ENCODE measurements around the gene AGAP1.

DNA sequence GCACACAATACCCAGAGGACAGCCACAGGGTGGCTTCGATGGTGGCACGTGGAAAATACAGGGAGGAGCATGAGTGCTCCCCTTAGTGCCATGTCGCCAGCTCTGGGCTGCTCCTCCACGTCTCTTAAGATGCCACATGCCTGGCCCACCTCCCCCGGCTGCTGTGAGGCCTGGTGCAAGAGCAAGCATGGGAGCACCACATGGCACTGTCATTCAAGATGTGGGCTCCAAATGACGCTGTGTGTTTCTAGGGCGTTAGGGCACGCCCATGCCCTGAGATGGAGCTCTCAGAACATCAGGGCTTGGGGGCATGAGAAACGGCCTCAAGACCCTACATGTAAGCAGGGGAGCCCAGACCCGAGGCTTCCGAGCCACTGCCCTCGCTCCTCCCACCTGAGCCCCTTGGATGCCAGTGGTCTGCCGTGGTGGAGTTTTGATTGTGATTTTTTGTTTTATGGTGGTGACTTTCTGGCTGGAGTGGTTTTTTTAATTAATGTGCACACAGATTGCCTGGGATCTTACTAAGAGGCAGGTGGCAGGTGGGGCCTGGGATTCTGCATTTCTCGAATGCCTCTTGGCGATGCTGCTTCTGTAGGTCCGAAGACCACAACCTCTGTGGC, 435.0 kb downstream of the AGAP1 start:
- TF ChIP-seq POLR2A (IDR thresholded peaks at IDR 0.05), result no peak
- no peak for TF ChIP-seq CTCF (IDR thresholded peaks at IDR 0.05)
